GM12872 (cell line): ENCODE measurements around the gene SHD.

Source experiments
- TF ChIP-seq, protein P1 (sequence below): IDR thresholded peaks from 3 replicates; pipeline ENCODE4 v1.5.1; 2011; ENCODE audit warnings: low read depth, mild to moderate bottlenecking, low read length, moderate library complexity; ENCODE audit not compliant: insufficient read depth

SHD gene

DNA sequence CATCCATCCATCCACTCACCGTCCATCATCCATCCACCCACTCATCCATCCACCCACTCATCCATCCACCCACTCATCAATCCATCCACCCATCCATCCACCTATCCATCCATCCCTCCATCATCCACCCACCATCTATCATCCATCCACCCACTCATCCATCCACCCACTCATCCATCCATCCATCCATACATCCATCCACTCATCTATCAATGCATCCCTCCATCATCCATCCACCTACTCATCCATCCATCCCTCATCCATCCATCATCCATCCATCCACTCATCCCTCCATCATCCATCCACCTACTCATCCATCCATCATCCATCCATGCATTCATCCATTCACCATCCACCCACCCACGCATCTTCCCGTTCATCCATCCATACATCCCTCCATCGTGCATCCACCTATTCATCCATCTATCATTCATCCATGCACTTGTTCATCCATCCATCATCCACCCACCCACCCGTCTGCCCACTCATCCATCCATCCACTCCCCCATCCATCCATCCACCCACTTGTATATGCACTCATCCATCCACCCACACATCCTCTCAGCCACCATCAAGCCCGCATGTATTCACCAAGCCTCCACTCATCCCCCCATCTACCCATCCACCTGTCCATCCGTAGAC lies 56.0 kb downstream of the SHD start:
- TF ChIP-seq, protein P1, sequence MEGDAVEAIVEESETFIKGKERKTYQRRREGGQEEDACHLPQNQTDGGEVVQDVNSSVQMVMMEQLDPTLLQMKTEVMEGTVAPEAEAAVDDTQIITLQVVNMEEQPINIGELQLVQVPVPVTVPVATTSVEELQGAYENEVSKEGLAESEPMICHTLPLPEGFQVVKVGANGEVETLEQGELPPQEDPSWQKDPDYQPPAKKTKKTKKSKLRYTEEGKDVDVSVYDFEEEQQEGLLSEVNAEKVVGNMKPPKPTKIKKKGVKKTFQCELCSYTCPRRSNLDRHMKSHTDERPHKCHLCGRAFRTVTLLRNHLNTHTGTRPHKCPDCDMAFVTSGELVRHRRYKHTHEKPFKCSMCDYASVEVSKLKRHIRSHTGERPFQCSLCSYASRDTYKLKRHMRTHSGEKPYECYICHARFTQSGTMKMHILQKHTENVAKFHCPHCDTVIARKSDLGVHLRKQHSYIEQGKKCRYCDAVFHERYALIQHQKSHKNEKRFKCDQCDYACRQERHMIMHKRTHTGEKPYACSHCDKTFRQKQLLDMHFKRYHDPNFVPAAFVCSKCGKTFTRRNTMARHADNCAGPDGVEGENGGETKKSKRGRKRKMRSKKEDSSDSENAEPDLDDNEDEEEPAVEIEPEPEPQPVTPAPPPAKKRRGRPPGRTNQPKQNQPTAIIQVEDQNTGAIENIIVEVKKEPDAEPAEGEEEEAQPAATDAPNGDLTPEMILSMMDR, result no peak

DNA sequence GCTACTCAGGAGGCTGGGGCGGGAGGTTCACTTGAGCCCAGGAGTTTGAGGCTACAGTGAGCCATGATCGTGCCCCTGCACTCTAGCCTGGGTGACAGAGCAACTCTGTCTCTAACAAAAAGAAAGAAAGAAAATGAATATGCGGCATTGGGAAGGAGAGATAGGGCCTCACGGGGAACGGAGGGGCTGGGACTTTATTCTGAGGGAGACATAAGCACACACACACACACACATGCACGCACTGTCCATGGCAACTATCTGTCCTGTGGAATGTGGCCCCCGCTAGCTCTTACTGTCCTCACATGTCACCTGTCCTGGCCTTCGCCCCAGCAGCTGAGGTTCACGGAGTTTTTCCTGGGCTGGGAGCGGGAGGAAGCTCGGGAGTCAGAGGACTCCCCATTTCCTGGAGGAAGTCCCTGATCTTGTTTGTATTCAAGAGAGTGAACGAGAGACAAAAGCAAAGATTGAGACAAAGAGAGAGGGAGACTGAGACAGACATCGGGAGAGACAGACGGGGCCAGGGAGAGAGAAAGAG lies 58.9 kb downstream of the SHD start:
- TF ChIP-seq, protein P1, result no peak

DNA sequence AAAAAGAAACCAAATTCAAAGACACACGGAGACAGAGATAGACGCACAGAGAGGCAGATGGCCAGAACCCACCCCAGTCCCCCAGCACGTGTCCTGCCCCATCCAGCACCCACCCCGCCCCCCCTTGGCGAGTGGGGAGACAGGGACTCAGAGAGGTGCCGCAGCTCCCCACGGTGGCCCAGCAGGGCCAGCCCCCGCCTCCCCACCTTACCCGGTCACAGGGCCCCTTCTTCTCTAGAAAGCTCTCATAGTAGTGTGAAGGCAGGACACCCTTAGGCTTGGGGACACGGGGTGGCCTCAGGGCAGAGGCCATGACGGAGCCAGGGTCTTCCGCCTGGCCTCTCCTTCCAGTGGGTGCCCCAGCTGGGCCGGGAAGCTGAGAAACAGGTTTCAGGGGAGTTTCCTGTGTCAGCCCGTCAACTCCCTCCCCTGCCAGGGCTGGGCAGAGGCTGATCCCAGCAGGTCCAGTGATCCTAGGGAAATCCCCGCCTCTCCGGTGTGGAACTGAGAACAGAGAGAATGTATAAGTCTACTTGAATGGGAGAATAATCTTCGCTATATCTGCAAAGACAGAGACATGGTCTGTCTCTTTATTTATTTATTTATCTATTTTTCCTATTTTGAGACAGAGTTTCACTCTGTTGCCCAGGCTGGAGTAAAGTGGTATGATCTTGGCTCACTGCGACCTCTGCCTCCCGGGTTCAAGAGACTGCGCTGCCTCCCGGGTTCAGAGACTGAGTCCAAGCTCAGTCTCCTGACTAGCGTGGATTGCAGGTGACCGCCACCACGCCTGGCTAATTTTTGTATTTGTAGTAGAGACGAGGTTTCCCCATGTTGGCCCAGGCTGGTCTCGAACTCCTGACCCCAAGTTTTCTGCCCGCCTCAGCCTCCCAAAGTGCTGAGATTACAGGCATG lies 59.6 kb downstream of the SHD start, which contains the start of gene STAP2:
Gene STAP2 (minus strand): TSS at position 387 of the 915 bp plus-strand sequence. CDS start 74 bp downstream, at position 313.
- TF ChIP-seq, protein P1, result no peak
